Liver (tissue), 9 donors: ENCODE results near the gene NKAIN2. TPM values are rescaled to one million over a fixed set of nuclear protein-coding genes. Genes with fewer than 3 reads are reported as not detected.

Experiments
- DNase-seq: peaks from one replicate; pipeline ENCODE4 v3.0.0-alpha.2; 2017; ENCODE audit warnings: low spot score
- H3K27ac ChIP-seq, 2 donors: one replicate each; pipeline ENCODE4 v1.7.0; 2013; ENCODE audit warnings: inconsistent platforms in 2 of 2, low read length in 2 of 2, control low read depth in 1 of 2, low read depth in 1 of 2, mild to moderate bottlenecking in 1 of 2
- H3K27me3 ChIP-seq, 4 donors: one replicate each; pipeline versions ENCODE4 v1.6.1 to v1.7.0; 2013; ENCODE audit warnings: low read length in 3 of 4, inconsistent platforms in 1 of 4, mild to moderate bottlenecking in 1 of 4, moderate library complexity in 1 of 4; ENCODE audit not compliant: control insufficient read depth in 4 of 4, insufficient read depth in 4 of 4
- H3K36me3 ChIP-seq, 4 donors: one replicate each; pipeline versions ENCODE4 v1.6.1 to v1.7.0; 2013; ENCODE audit warnings: low read length in 3 of 4, mild to moderate bottlenecking in 3 of 4, low read depth in 1 of 4, moderate library complexity in 1 of 4; ENCODE audit not compliant: control insufficient read depth in 4 of 4, insufficient read depth in 3 of 4
- H3K4me1 ChIP-seq, 4 donors: one replicate each; pipeline versions ENCODE4 v1.6.1 to v1.7.0; 2013; ENCODE audit warnings: low read length in 3 of 4, mild to moderate bottlenecking in 3 of 4, moderate library complexity in 1 of 4; ENCODE audit not compliant: control insufficient read depth in 4 of 4, insufficient read depth in 4 of 4
- H3K4me3 ChIP-seq, 3 donors: one replicate each; pipeline versions ENCODE4 v1.6.1 to v1.7.0; 2013; ENCODE audit warnings: low read length in 3 of 3, control low read depth in 1 of 3, low read depth in 1 of 3, mild to moderate bottlenecking in 1 of 3
- H3K9ac ChIP-seq, 2 donors: one replicate each; pipeline ENCODE4 v1.7.0; 2013; ENCODE audit warnings: low read length in 2 of 2, mild to moderate bottlenecking in 2 of 2, moderate library complexity in 2 of 2, control low read depth in 1 of 2, low read depth in 1 of 2
- H3K9me3 ChIP-seq, 4 donors: one replicate each; pipeline versions ENCODE4 v1.6.1 to v1.7.0; 2013; ENCODE audit warnings: low read length in 3 of 4; ENCODE audit not compliant: control insufficient read depth in 4 of 4
- EGR1 ChIP-seq, 2 donors: IDR thresholded peaks; 2 replicates each; pipeline ENCODE4 v1.6.1; 2016 to 2018; ENCODE audit warnings: antibody characterized with exemption in 2 of 2, low read depth in 2 of 2
- FOXA1 ChIP-seq: IDR thresholded peaks from 2 replicates; pipeline ENCODE4 v1.6.1; 2016; ENCODE audit warnings: antibody characterized with exemption
- FOXA2 ChIP-seq: IDR thresholded peaks from 2 replicates; pipeline ENCODE4 v1.6.1; 2016; ENCODE audit warnings: antibody characterized with exemption
- GABPA ChIP-seq, 2 donors: IDR thresholded peaks in 1 of 2; conservative IDR thresholded peaks in 1 of 2; 2 replicates each; pipeline ENCODE4 v1.6.1; 2016; ENCODE audit warnings: antibody characterized with exemption in 2 of 2, mild to moderate bottlenecking in 1 of 2, moderate library complexity in 1 of 2
- HNF4A ChIP-seq, 2 donors: conservative IDR thresholded peaks; 2 replicates each; pipeline ENCODE4 v1.6.1; 2016; ENCODE audit warnings: antibody characterized with exemption in 2 of 2, mild to moderate bottlenecking in 2 of 2
- HNF4G ChIP-seq: IDR thresholded peaks from 2 replicates; pipeline ENCODE4 v1.6.1; 2016; ENCODE audit warnings: antibody characterized with exemption
- JUND ChIP-seq, 2 donors: IDR thresholded peaks; 2 replicates each; pipeline ENCODE4 v1.6.1; 2016; ENCODE audit warnings: antibody characterized with exemption in 2 of 2
- NR2F2 ChIP-seq: IDR thresholded peaks from 2 replicates; pipeline ENCODE4 v1.6.1; 2016; ENCODE audit warnings: antibody characterized with exemption
- RAD21 ChIP-seq, 2 donors: IDR thresholded peaks; 2 replicates each; pipeline ENCODE4 v1.6.1; 2016; ENCODE audit warnings: antibody characterized with exemption in 2 of 2, mild to moderate bottlenecking in 2 of 2
- RXRA ChIP-seq, 2 donors: IDR thresholded peaks; 2 replicates each; pipeline ENCODE4 v1.6.1; 2017 to 2018; ENCODE audit warnings: antibody characterized with exemption in 2 of 2, mild to moderate bottlenecking in 1 of 2
- SP1 ChIP-seq: IDR thresholded peaks from 2 replicates; pipeline ENCODE4 v1.6.1; 2018; ENCODE audit warnings: antibody characterized with exemption, mild to moderate bottlenecking
- TAF1 ChIP-seq: conservative IDR thresholded peaks from 2 replicates; pipeline ENCODE4 v1.6.1; 2016; ENCODE audit warnings: antibody characterized with exemption, mild to moderate bottlenecking
- YY1 ChIP-seq: IDR thresholded peaks from 2 replicates; pipeline ENCODE4 v1.6.1; 2016; ENCODE audit warnings: antibody characterized with exemption, mild to moderate bottlenecking
- WGBS: extraction: QIAGEN DNeasy Blood & Tissue Kit; methylation state at CpG from one replicate; pipeline ENCODE4 v1.1.7; 2013; 5-methylcytosine and 5-hydroxymethylcytosine counted together
- polyA plus RNA-seq, 2 donors: library from polyadenylated mRNA; stranded (reverse) in 1 of 2; unstranded in 1 of 2; fragments of 200-250 nt in 1 of 2; fragments of >200 nt in 1 of 2; fragmentation: Nextera tagmentation in 1 of 2; extraction: Ambion mirVana in 1 of 2; gene quantifications; one replicate each; pipeline versions ENCODE4 v1.2.1 to v1.2.3, GENCODE V29; 2013 to 2015
- total RNA-seq, 2 donors: library from RNA; depleted of rRNA; stranded (reverse); fragments of >200 nt; gene quantifications; one replicate each; pipeline ENCODE4 v1.2.3, GENCODE V29; 2014
- TF ChIP-seq, protein P1 (sequence below): IDR thresholded peaks from 2 replicates; pipeline ENCODE4 v1.6.1; 2016; ENCODE audit warnings: antibody characterized with exemption
- TF ChIP-seq, protein P2 (sequence below): IDR thresholded peaks from 2 replicates; pipeline ENCODE4 v1.6.1; 2016; ENCODE audit warnings: antibody characterized with exemption
- TF ChIP-seq, protein P3 (sequence below): fragments of 150-350 bp; IDR thresholded peaks from 2 replicates; pipeline ENCODE4 v1.5.1; 2017; ENCODE audit warnings: improper control_type of control experiment, low read depth, low read length; ENCODE audit not compliant: missing input control
- TF ChIP-seq, protein P4 (sequence below): IDR thresholded peaks from 2 replicates; pipeline ENCODE4 v1.6.1; 2016; ENCODE audit warnings: antibody characterized with exemption, mild to moderate bottlenecking
- TF ChIP-seq, protein P5 (sequence below): IDR thresholded peaks from 2 replicates; pipeline ENCODE4 v1.6.1; 2016; ENCODE audit warnings: antibody characterized with exemption
- donor health status: healthy.
- donor health status: healthy.
- donor health status: healthy.
- donor health status: healthy.
- donor health status: healthy.

The NKAIN2 gene
- total and polyA plus RNA-seq, 4 donors = 0.05 to 0.14 TPM; not detected in 2

DNA sequence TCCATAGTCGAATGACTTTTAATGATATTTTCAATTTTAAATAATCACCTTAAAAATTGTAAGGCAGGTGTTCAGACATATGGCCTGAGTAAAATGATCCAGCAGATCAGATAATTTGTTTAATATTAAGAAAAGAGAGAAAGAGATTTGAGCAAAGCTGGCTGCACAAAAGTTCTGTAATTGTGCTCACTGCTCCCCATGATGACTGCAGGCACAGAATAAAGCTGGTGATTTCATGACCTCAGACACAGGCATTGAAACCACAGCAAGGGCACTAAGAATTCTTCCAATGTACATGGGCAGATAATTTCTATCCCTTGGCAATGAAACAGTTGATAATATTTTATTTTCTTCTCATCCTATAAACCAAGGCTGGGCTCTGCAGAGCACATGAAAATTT is 553.1 kb downstream of the NKAIN2 start:
- Histone ChIP-seq H3K9ac (no peak overlapping the region), H3K4me3 (no peak overlapping the region), H3K9me3 (no peaks in the 10 kb centered on the region), H3K27ac (no peak overlapping the region), H3K36me3 (no peaks in the 10 kb centered on the region), H3K27me3 (no peaks in the 10 kb centered on the region), H3K4me1 (no peaks in the 10 kb centered on the region)
- DNase-seq = no peak
- TF ChIP-seq RAD21 (IDR thresholded peaks at IDR 0.05) = no peak
- TF ChIP-seq TAF1 = no peak
- TF ChIP-seq, protein P1, sequence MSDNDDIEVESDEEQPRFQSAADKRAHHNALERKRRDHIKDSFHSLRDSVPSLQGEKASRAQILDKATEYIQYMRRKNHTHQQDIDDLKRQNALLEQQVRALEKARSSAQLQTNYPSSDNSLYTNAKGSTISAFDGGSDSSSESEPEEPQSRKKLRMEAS = no peak
- WGBS = 82% methylated on average over 1 of the region's 1 CpG

DNA sequence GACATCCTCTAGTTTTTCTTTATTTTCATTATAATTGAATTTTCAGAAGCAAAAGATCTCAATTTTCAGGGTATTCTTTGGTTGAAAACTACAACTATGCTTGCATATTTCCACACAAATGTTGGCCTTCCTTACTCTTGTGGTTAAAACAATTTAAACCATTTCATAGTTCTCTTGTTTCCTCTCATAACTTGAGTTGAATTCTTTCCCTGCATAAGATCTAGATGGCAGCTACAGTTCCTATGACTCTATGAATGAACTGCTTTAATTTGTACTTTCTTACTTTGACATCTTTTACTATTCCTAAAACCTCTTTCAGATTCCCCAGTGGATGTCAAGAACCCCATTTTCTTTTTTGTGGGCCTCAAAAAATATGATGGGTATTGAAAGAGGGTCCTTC is 564.5 kb downstream of the NKAIN2 start:
- Histone ChIP-seq H3K4me1 (no peaks in the 10 kb centered on the region), H3K27ac (no peak overlapping the region), H3K9ac (no peak overlapping the region), H3K27me3 (no peaks in the 10 kb centered on the region), H3K36me3 (no peaks in the 10 kb centered on the region), H3K9me3 (no peaks in the 10 kb centered on the region), H3K4me3 (no peak overlapping the region)
- no peak for DNase-seq
- TF ChIP-seq JUND (IDR thresholded peaks at IDR 0.05) (no peak), NR2F2 (no peak), SP1 (no peak), RXRA (IDR thresholded peaks at IDR 0.05) (no peak), HNF4A (conservative IDR thresholded peaks at IDR 0.05) (no peak), RAD21 (IDR thresholded peaks at IDR 0.05) (no peak), HNF4G (no peak), FOXA1 (no peak), YY1 (no peak), TAF1 (no peak), EGR1 (IDR thresholded peaks at IDR 0.05; ENCODE audit: low read depth in 2 of 2) (no peak), FOXA2 (no peak), GABPA (IDR thresholded peaks at IDR 0.05 in 1 of 2, conservative IDR thresholded peaks at IDR 0.05 in 1 of 2) (no peak)
- TF ChIP-seq, protein P2, sequence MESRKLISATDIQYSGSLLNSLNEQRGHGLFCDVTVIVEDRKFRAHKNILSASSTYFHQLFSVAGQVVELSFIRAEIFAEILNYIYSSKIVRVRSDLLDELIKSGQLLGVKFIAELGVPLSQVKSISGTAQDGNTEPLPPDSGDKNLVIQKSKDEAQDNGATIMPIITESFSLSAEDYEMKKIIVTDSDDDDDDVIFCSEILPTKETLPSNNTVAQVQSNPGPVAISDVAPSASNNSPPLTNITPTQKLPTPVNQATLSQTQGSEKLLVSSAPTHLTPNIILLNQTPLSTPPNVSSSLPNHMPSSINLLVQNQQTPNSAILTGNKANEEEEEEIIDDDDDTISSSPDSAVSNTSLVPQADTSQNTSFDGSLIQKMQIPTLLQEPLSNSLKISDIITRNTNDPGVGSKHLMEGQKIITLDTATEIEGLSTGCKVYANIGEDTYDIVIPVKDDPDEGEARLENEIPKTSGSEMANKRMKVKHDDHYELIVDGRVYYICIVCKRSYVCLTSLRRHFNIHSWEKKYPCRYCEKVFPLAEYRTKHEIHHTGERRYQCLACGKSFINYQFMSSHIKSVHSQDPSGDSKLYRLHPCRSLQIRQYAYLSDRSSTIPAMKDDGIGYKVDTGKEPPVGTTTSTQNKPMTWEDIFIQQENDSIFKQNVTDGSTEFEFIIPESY = no peak
- TF ChIP-seq, protein P1 = no peak
- TF ChIP-seq, protein P3, sequence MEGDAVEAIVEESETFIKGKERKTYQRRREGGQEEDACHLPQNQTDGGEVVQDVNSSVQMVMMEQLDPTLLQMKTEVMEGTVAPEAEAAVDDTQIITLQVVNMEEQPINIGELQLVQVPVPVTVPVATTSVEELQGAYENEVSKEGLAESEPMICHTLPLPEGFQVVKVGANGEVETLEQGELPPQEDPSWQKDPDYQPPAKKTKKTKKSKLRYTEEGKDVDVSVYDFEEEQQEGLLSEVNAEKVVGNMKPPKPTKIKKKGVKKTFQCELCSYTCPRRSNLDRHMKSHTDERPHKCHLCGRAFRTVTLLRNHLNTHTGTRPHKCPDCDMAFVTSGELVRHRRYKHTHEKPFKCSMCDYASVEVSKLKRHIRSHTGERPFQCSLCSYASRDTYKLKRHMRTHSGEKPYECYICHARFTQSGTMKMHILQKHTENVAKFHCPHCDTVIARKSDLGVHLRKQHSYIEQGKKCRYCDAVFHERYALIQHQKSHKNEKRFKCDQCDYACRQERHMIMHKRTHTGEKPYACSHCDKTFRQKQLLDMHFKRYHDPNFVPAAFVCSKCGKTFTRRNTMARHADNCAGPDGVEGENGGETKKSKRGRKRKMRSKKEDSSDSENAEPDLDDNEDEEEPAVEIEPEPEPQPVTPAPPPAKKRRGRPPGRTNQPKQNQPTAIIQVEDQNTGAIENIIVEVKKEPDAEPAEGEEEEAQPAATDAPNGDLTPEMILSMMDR = no peak
- TF ChIP-seq, protein P4, sequence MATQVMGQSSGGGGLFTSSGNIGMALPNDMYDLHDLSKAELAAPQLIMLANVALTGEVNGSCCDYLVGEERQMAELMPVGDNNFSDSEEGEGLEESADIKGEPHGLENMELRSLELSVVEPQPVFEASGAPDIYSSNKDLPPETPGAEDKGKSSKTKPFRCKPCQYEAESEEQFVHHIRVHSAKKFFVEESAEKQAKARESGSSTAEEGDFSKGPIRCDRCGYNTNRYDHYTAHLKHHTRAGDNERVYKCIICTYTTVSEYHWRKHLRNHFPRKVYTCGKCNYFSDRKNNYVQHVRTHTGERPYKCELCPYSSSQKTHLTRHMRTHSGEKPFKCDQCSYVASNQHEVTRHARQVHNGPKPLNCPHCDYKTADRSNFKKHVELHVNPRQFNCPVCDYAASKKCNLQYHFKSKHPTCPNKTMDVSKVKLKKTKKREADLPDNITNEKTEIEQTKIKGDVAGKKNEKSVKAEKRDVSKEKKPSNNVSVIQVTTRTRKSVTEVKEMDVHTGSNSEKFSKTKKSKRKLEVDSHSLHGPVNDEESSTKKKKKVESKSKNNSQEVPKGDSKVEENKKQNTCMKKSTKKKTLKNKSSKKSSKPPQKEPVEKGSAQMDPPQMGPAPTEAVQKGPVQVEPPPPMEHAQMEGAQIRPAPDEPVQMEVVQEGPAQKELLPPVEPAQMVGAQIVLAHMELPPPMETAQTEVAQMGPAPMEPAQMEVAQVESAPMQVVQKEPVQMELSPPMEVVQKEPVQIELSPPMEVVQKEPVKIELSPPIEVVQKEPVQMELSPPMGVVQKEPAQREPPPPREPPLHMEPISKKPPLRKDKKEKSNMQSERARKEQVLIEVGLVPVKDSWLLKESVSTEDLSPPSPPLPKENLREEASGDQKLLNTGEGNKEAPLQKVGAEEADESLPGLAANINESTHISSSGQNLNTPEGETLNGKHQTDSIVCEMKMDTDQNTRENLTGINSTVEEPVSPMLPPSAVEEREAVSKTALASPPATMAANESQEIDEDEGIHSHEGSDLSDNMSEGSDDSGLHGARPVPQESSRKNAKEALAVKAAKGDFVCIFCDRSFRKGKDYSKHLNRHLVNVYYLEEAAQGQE = no peak
- TF ChIP-seq, protein P5, sequence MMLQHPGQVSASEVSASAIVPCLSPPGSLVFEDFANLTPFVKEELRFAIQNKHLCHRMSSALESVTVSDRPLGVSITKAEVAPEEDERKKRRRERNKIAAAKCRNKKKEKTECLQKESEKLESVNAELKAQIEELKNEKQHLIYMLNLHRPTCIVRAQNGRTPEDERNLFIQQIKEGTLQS = no peak
